ENCODE results near the gene IFFO2. TPM values are rescaled to one million over a fixed set of nuclear protein-coding genes. Genes with fewer than 3 reads are reported as not detected.
A peak's percentile ranks its signal among the peaks of the same experiment; 100 is the strongest.

Gene IFFO2
- total RNA-seq, 3 donors from 2014 or later = 5.8 to 35.3 (median 34.4) TPM

DNA sequence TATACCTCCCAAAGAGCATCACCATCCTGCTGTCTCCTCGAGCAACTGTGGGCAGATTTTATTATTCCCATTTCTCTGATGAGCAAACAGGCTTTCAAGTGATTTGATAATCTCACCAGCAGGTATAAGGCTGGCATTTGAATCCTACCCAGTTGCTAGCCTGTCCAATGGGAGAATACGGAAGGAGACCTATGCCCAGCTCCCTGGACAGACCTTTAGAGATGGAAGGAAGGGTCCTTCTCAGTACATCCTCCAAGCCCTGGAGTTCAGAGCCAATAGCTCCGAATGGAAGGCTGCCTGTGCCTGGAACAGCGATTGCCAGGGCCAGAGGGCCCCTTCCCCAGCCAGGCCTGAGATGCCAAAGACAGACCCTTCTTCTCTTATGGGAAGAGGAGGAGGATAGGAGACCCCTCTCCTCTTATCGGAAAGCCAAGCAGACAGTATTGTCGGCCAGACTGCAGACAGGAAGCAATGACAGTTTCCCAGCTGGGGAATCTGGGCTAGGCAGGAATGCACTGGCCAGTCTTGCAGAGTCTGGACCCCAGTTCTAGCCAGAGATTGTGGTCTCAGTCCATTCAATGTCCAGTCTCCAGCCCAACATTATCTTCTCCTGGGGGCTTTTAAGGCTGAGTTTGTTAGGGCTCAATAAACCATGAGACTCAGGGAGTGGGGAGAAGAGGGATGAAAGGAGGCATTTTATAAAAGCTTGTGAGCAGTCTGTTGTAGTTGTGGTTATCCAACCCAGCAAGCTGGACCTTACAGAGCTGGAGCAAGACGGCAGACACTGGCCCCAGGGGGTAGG is 2.0 kb downstream of the IFFO2 start:
- TF ChIP-seq CTCF (IDR thresholded peaks at IDR 0.05) = no peak
- no peak for TF ChIP-seq POLR2A (IDR thresholded peaks at IDR 0.05)
- no peak for TF ChIP-seq POLR2AphosphoS5 (IDR thresholded peaks at IDR 0.05)
- peak overlapping the region; percentile 88 to 92 for H3K27ac ChIP-seq
- no peaks in the 10 kb centered on the region for H3K27me3 ChIP-seq
- no peaks in the 10 kb centered on the region for H3K36me3 ChIP-seq
- peak overlapping the region; percentile 71 to 84 (median 76) for H3K4me3 ChIP-seq
- H3K9me3 ChIP-seq = no peaks in the 10 kb centered on the region
- intact Hi-C loops (cut with DNase I; ENCODE audit: low total_unique reads) = loop anchor here (5.0 kb wide), 1 partner anchor 47 kb away; no protein-coding TSS in a partner anchor
- H3K4me1 ChIP-seq = peaks cover 4 to 18% of the 10 kb centered on the region in 2 donors
- no peak for DNase-seq (ENCODE audit: low spot score in 2 of 2)

DNA sequence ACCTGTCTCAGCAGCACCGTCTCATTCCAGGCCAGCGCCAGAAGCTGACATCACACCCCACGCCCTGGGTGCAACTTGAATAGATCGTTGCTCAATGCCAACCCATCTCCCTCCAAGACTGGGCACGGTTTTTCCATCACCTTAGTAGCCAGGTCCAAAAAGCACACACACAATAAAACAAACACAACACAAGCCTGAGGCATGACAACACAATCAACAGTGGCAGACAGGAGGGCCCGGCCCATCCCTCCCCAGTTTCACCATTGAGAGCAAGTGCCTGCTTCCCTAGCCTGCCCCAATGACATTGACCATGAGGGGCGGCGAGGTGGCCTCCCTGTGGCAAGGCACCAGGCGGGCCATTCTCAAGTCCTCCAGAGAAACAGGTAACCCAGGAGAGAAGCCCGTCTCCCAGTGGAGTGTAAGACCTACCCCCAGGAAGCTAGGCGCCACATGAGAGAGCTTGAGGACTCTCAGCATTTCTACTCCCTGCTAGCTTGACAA is 2.7 kb downstream of the IFFO2 start:
- H3K4me1 ChIP-seq = peaks cover 8 to 18% of the 10 kb centered on the region in 2 donors
- no peaks in the 10 kb centered on the region for H3K27me3 ChIP-seq
- H3K27ac ChIP-seq = peak overlapping the region; percentile 88 to 92
- no peak for TF ChIP-seq CTCF (IDR thresholded peaks at IDR 0.05)
- TF ChIP-seq POLR2AphosphoS5 (IDR thresholded peaks at IDR 0.05) = peak in 2 of 3 donors; percentile 65 to 76
- no peak for TF ChIP-seq POLR2A (IDR thresholded peaks at IDR 0.05)
- peak overlapping the region in 2 of 3 donors; percentile 76 to 84 for H3K4me3 ChIP-seq
- DNase-seq (ENCODE audit: low spot score in 2 of 2) = peak; percentile 71 to 87
- intact Hi-C loops (cut with DNase I; ENCODE audit: low total_unique reads) = no loop called here
- H3K9me3 ChIP-seq = no peaks in the 10 kb centered on the region
- H3K36me3 ChIP-seq = no peaks in the 10 kb centered on the region

DNA sequence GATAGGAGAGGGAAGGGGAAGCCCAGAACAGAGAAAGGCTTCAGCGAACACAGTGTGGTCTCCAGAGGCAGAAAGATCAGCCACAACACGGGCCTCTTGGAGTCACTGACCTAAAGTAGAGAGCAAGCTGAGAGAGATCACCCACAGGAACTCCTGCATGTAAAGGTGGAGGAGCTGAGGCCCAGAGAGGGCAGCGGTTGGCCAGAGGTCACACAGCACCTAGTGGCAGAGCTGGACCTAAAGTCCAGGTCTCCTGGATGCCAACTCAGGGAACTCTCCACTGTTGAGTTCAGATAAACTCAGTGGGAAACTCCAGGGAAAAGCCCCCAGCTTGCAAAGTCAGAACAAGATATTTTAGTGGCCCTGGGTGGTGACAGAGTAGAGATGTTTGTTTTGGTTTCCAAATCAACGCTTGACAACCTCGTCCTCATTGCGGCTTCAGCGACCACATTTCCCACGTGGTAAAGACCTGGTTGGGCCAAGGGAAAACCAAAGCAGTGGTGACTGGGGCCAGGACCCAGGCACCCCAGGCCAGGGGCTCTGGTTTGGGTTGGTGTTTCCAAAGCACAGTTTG is 4.6 kb downstream of the IFFO2 start:
- H3K27me3 ChIP-seq = no peaks in the 10 kb centered on the region
- no peak for TF ChIP-seq CTCF (IDR thresholded peaks at IDR 0.05)
- TF ChIP-seq POLR2AphosphoS5 (IDR thresholded peaks at IDR 0.05) = peak in 1 of 3 donors; percentile 16
- intact Hi-C loops (cut with DNase I; ENCODE audit: low total_unique reads) = no loop called here
- peak overlapping the region in 2 of 3 donors; percentile 36 to 65 for H3K4me3 ChIP-seq
- peak overlapping the region; percentile 83 to 92 for H3K27ac ChIP-seq
- peaks cover 15 to 18% of the 10 kb centered on the region in 2 donors for H3K4me1 ChIP-seq
- no peak for DNase-seq (ENCODE audit: low spot score in 2 of 2)
- no peaks in the 10 kb centered on the region for H3K9me3 ChIP-seq
- no peaks in the 10 kb centered on the region for H3K36me3 ChIP-seq

DNA sequence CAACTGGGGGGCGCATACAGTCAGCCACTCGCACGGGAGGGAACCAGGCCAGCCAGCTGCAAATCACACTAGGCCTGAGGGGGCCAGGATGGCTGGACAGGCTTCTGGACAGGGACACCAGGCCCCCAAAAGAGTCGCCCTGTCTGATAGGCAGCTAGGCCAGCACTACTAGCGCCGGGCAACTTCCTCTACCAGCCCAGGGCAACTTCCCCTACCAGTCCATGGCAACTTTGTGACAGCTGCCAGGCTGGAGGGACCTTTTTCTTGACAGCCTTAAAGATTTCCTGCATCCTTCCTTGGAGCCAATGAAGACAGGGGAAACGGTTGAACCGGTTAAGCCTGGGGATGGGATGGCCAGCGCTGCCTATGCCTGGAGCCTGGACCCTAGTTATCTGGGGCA is 5.1 kb downstream of the IFFO2 start:
- Histone ChIP-seq H3K36me3 (no peaks in the 10 kb centered on the region), H3K4me3 (peak overlapping the region in 2 of 3 donors; percentile 36 to 65), H3K9me3 (no peaks in the 10 kb centered on the region), H3K27ac (peak overlapping the region; percentile 83 to 92), H3K27me3 (no peaks in the 10 kb centered on the region), H3K4me1 (peaks cover 16 to 18% of the 10 kb centered on the region in 2 donors)
- intact Hi-C loops (cut with DNase I; ENCODE audit: low total_unique reads) = no loop called here
- no peak for DNase-seq (ENCODE audit: low spot score in 2 of 2)
- no peak for TF ChIP-seq POLR2AphosphoS5 (IDR thresholded peaks at IDR 0.05)
- no peak for TF ChIP-seq CTCF (IDR thresholded peaks at IDR 0.05)
- TF ChIP-seq POLR2A (IDR thresholded peaks at IDR 0.05) = no peak
